Daoy (cell line): ENCODE measurements around the gene CYS1. TPM values are rescaled to one million over a fixed set of nuclear protein-coding genes. Genes with fewer than 3 reads are reported as not detected.

Experiments used
- DNase-seq: peaks from one replicate; pipeline ENCODE4 v3.0.0-alpha.2; 2015; ENCODE audit warnings: low read depth
- total RNA-seq: library from RNA; depleted of rRNA; stranded (reverse); fragments of >200 nt; shearing (Covaris generic); gene quantifications from 2 replicates; pipeline ENCODE4 v1.2.3, GENCODE V29; 2014

The CYS1 gene
- total RNA-seq, 1 experiment from 2014 or later: 2.1 TPM

DNA sequence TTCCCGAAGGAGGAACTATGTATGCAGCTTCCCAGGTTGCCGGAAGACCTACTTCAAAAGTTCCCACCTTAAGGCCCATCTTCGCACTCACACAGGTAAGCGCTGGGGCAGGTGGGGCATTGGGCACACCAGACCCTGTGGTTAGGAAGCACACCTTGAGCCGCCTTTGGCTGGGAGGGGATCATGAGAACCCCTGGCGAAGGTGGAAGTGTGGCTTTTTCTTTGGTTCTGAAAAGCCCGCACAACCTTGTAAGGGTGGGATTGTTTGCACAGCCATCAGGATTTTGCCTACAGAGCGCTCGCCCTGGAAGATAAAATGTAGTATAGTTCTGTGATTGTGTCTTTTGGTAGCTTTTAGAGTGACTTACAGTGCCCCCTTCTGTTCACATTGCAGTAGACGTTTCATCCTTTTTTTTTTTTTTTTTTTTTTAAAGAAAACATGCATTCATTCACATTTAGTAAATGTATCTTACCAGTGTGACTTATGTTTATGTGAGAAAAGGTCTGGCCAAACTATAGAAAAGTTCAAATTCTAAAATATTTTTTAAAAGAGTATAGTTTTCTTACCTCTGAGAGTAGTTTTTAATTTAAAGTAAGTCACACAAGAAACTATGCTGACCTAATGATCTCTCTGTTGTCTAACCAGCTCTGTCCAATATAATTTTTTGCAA is 31.6 kb downstream of the CYS1 start:
- DNase-seq: peak; percentile 46

- no peak for DNase-seq
These were observed 32.4 kb downstream of the CYS1 start for GRCh38 chr2:10047616-10048500.

DNA sequence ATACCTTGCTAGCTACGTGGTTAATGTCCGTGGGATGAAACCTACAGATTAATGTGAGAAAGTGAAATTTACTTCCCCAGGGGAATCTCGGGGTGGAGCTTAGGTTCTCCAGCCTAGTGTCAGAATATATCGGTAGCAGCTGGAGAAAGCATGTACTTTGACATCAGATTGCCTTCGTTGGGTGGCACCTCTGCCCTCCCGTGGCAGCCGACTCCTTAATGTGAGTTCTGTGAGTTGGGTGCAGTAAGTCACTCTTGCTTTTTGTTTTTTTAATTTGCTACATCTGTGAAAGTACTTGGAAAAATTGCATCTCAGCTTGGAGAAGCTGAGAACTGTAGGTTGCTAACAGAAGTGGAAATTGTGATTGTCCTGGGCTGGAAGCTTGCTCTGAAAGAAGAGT is 33.3 kb downstream of the CYS1 start:
- no peak for DNase-seq

DNA sequence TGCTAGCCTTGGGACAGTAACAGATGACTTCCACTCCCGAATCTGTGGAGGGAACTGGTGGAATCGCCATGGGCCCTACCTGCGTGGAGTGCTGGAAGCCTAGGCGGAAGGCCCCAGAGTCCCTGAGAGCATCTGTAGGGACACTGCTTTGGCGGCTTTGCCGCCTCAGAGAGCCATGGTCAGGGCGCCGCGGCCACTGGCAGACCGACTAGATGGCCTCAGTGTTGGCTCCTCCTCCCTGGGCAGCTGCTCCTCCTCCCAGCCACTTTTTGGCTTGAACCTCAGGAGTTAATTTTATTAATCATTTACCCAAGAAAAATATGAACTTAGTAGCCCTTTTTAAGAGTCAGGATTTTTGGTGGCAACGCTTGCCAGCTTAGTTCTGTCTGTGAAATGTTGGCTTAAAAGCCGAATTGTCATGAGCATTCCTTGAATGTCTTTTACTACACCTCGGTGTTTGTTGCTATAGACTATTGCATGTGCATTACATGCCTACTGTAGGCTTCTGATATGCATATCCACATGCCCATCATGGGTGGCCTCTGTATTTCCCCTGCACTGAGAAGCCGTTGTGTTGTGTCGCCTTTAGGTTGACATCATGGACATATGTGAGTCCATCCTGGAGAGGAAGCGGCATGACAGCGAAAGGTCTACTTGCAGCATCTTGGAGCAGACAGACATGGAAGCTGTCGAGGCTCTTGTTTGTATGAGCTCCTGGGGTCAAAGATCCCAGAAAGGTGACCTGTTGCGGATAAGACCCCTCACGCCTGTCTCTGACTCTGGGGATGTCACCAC is 34.5 kb downstream of the CYS1 start:
- DNase-seq: no peak

DNA sequence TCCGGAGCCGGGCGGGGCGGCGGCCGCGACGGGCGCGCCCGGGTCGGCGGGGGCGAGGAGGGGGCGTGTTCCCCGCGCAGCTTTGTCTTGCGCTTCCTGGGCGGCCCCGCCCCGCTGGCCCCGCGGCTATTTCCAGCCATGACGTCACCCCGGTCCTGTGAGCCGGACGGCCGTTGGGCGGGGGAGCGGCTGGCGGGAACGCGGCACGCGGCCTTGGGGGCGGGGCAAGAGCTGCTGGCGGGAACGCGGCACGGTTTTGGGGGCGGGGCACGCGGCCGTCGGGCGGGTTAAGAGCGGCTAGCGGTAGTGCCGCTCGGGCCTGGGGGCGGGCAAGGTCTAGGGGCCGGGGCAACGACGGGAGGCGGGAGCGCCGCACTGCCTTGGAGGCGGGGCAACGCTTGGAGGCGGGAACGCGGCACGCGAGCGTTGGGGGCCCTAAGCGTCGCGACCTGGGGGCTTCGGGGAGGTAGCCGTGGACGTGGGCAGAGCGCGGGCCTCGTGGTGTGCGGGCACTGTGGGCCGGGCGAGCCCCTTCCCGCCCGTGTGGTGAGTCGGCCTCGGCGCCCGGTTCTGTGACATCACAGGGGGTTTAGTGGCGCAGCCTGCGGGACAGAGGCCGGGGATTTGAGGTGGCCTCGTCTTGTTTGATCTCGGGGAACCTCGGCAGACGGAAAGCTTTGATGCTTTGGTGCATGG is 36.2 kb downstream of the CYS1 start:
- DNase-seq: peak; percentile 92

DNA sequence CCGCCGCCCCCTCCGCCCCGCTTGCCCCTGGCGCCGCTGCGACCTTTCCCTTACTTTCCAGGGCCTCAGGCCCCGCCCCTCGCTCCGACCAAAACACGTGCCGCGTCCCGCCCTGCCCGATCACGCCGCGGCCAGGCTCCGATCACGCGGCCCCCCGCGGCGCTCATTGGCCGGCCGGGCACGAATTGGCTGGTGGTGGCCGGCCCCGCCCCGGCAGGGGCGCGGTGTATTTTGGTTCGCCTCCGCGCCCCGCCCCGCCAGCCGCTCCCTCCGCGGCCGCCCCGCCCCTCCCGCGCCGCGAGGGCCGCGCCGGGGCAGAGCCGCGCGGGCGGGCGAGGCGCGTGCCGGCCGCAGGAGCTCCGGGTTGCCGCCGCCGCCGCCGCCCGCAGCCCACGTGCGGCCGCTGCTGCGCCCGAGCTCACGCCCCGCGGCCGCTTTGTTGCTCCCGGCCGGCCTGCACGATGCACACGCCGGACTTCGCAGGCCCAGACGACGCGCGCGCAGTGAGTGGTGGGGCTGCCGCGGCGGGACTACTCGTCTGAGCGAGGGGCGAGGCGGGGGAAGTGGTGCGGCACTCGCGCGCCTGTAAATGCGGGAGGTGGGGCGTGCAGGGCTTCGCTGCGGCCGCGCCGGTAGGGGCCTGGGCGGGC is 36.8 kb downstream of the CYS1 start, which contains the start of gene KLF11:
TSS of gene KLF11 (plus strand) at position 295 of the 650 bp plus-strand sequence. CDS start at position 462, 167 bp downstream.
- DNase-seq: peak; percentile 92

- DNase-seq: no peak
These were observed 37.7 kb downstream of the CYS1 start for GRCh38 chr2:10042301-10043161.

DNA sequence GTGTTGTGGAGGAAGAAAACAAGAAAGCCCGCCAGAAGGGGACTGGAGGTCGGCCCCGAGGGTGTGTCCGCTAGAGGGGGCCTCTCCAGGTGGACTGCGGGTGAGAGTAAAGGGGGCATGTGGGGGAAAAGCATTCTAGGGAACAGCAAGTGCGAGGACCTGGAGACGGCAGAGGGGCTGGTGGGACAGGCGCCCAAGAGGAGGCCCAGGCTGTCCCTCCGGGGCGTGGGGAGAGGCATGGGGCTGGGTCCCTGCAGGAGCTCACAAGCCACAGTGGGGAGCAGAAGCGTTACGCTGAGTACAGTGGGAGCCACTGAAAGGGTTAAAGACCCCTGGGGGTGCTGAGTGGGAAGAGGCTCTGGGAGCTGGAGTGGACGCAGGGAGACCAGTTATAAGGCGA is 38.5 kb downstream of the CYS1 start:
- no peak for DNase-seq

GRCh38 chr2:10039658-10040410 is 40.4 kb downstream of the CYS1 start:
- DNase-seq: no peak

GRCh38 chr2:10038716-10039115 is 41.5 kb downstream of the CYS1 start:
- DNase-seq: no peak

DNA sequence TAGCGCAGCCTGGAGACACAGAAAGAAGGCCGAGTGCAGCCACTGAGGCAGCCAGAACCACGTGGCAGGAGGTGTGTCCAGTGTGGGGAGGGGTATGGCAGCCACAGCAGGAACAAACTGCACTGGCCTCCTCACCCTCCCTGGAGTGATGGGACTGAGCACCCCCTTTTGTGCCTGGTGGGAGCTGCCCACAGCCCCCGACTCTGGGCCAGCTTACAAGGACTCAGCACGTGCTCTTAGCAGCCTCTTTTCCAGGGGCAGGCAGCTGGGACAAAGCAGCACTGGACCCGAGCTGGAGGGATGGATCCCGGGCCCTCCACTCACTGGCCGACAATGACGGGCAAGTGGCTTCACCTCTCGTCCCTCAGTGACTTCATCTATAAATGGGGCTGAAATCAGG is 42.1 kb downstream of the CYS1 start:
- no peak for DNase-seq

DNA sequence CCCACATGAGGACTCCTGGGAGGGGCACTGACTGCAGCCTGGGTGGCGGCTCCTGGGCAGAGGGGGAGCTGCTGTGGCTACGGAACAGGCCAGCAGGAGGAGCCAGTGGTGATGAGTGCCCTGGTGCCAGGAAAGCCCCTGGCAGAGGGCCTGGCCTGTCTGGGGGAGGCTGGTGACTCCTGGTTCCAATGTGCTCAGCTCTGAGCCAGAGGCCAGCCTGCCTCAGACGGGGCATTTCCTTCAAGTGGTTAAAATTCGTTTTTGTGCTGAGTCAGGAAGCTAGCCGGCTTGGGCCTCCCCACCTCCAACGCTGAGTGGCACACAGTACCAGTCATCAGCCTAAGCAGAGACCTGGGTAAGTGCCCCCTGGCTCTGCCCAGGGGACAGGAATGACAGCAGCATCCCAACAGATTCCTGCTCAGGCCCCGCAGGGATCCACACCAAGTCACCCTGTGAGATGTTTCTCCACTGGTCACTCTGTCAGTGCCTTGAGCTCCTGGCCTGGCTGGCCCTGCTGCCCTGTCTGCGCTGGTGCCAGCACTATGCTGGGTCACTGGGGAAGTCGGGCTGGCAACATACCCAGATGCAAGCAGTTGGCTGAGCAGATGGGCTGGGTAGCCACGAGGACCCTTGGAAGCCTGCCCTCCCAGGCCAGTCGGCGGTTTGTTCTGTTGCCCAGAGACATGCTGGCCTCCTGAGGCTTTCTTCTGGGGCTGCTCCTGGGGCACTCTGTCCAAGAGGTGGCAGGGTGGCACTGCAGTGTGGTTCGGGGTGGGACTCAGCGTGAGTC is 43.9 kb downstream of the CYS1 start:
- peak; percentile 93 for DNase-seq

GRCh38 chr2:10035633-10036032 is 44.6 kb downstream of the CYS1 start:
- no peak for DNase-seq

GRCh38 chr2:10035053-10035422 is 45.2 kb downstream of the CYS1 start:
- DNase-seq: no peak

DNA sequence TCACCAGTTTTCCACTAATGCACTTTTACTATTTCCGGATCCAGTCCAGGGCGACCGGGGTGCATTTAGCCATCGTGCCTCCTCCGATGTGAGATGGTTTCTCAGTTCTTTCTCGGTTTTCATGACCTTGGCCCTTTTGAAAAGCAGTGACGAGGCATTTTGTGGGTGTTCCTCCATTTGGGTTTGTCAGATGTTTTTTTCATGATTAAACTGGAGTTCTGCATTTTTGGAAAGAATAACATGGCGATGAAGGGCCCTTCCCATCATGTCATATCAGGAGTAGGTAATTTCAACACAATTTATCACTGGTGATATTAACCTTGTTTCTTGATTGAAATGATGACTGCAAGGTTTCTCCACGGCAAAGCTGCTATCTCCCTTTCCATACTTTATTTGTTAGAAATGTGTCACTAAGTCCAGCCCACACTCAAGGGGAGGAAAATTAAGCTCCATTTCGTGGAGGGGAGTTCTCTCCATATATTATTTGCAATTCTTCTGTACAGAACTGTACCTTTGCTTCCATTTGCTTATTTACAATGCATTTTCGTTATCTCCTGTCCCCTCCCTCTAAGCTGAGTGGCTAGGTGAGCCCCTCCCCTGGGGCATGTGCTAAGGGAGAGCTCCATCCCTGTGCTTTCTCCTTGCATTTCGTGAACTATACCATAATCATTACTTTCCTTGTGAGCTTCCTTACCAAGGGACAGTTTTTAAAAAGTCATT is 45.7 kb downstream of the CYS1 start:
- no peak for DNase-seq

DNA sequence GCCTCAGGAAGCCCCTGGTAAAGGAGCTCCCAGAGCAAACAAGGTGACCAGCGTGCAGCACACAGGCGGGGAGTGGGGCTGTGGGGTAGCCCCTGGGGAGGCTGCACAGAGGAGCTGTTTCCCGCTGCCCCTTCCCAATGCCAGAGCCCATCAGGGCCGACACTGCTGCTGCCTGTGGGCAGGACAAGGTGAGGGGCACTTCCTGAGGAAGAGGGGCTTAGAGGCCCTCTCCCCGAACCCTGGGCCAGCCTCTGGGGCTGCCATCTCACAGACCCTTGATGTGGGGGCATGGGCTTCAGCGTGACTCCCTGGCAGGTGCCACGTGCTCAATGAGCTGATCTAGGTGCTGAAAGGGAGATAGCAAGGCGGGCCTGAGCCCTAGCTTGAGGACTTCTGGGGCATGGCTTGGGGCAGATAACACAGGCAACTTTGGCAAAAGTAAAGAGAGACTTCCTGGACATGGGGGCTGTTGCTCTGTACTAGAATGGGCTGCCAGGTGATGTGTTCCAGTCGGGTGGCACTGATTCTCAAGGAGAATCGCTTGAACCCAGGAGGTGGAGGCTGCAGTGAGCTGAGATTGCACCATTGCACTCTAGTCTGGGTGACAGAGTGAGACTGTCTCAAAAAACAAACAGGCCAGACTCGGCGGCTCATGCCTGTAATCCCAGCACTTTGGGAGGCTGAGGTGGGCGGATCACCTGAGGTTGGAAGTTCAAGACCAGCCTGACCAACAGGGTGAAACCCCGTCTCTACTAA is 46.8 kb downstream of the CYS1 start:
- no peak for DNase-seq

- DNase-seq: no peak
These were observed 47.5 kb downstream of the CYS1 start for GRCh38 chr2:10032746-10033105.
